ENCODE data around the gene BTN2A1.

BTN2A1 gene

GRCh38 chr6:26468829-26469228 lies 11.1 kb downstream of the BTN2A1 start:
- DNase-seq (ENCODE audit: low read depth) = no peak

GRCh38 chr6:26470643-26471042 lies 12.9 kb downstream of the BTN2A1 start:
- no peak for DNase-seq (ENCODE audit: low read depth)

- DNase-seq (ENCODE audit: low read depth) = no peak
Measured at GRCh38 chr6:26471970-26472369, 14.2 kb downstream of the BTN2A1 start.

- no peak for DNase-seq (ENCODE audit: low read depth)
Measured at GRCh38 chr6:26472549-26473290, 15.0 kb downstream of the BTN2A1 start.

GRCh38 chr6:26473429-26473757 lies 15.6 kb downstream of the BTN2A1 start:
- no peak for DNase-seq (ENCODE audit: low read depth)

GRCh38 chr6:26473758-26474438 lies 16.1 kb downstream of the BTN2A1 start:
- peak; percentile 54 for DNase-seq (ENCODE audit: low read depth)

- DNase-seq (ENCODE audit: low read depth) = no peak
Measured at GRCh38 chr6:26474439-26474881, 16.7 kb downstream of the BTN2A1 start.

- no peak for DNase-seq (ENCODE audit: low read depth)
Measured at GRCh38 chr6:26475823-26476729, 18.3 kb downstream of the BTN2A1 start.

GRCh38 chr6:26476896-26477295 lies 19.1 kb downstream of the BTN2A1 start:
- no peak for DNase-seq (ENCODE audit: low read depth)

- no peak for DNase-seq (ENCODE audit: low read depth)
Measured at GRCh38 chr6:26477426-26477825, 19.7 kb downstream of the BTN2A1 start.

GRCh38 chr6:26478100-26478984 lies 20.6 kb downstream of the BTN2A1 start:
- DNase-seq (ENCODE audit: low read depth) = no peak

GRCh38 chr6:26478985-26479278 lies 21.2 kb downstream of the BTN2A1 start:
- no peak for DNase-seq (ENCODE audit: low read depth)

GRCh38 chr6:26482338-26482737 lies 24.6 kb downstream of the BTN2A1 start:
- no peak for DNase-seq (ENCODE audit: low read depth)

GRCh38 chr6:26483727-26484126 lies 26.0 kb downstream of the BTN2A1 start:
- no peak for DNase-seq (ENCODE audit: low read depth)

- no peak for DNase-seq (ENCODE audit: low read depth)
Measured at GRCh38 chr6:26484161-26484560, 26.4 kb downstream of the BTN2A1 start.

- DNase-seq (ENCODE audit: low read depth) = no peak
Measured at GRCh38 chr6:26485112-26485780, 27.5 kb downstream of the BTN2A1 start.

GRCh38 chr6:26486358-26486757 lies 28.6 kb downstream of the BTN2A1 start:
- DNase-seq (ENCODE audit: low read depth) = no peak

GRCh38 chr6:26487466-26487865 lies 29.7 kb downstream of the BTN2A1 start:
- no peak for DNase-seq (ENCODE audit: low read depth)

- DNase-seq (ENCODE audit: low read depth) = no peak
Measured at GRCh38 chr6:26489996-26490964, 32.5 kb downstream of the BTN2A1 start.

- DNase-seq (ENCODE audit: low read depth) = no peak
Measured at GRCh38 chr6:26491604-26492003, 33.8 kb downstream of the BTN2A1 start.
